KMS-11 (cell line): Measurements from ENCODE around the gene GLI1.

Experiments
- H2AFZ ChIP-seq: fragments of 200-600 bp; sonication (generic); 2 replicates; pipeline ENCODE4 v1.6.1; 2016; ENCODE audit warnings: antibody characterized with exemption, mixed run types, low read depth
- H3K27ac ChIP-seq: fragments of 200-600 bp; sonication (generic); 2 replicates; pipeline ENCODE4 v1.6.1; 2016; ENCODE audit warnings: mild to moderate bottlenecking, mixed run types
- H3K27me3 ChIP-seq: fragments of 200-600 bp; sonication (generic); 2 replicates; pipeline ENCODE4 v1.6.1; 2017; ENCODE audit warnings: mild to moderate bottlenecking, low read depth, mixed run types, moderate library complexity; ENCODE audit not compliant: insufficient read depth
- H3K36me3 ChIP-seq: fragments of 200-600 bp; sonication (generic); 2 replicates; pipeline ENCODE4 v1.6.1; 2017; ENCODE audit warnings: mild to moderate bottlenecking, mixed run types; ENCODE audit not compliant: insufficient read depth
- H3K4me1 ChIP-seq: fragments of 200-600 bp; sonication (generic); 2 replicates; pipeline ENCODE4 v1.6.1; 2016; ENCODE audit warnings: mild to moderate bottlenecking, low read depth, mixed run types; ENCODE audit not compliant: poor library complexity, severe bottlenecking
- H3K4me2 ChIP-seq: fragments of 200-600 bp; sonication (generic); 2 replicates; pipeline ENCODE4 v1.7.0; 2016; ENCODE audit warnings: mild to moderate bottlenecking, mixed run types
- H3K4me3 ChIP-seq: fragments of 200-600 bp; sonication (generic); IDR thresholded peaks from 2 replicates; pipeline ENCODE4 v1.6.1; 2017; ENCODE audit warnings: low read depth, low read length, mixed read lengths; ENCODE audit not compliant: insufficient read depth
- H3K79me2 ChIP-seq: fragments of 200-600 bp; sonication (generic); 2 replicates; pipeline ENCODE4 v1.6.1; 2016; ENCODE audit warnings: low read depth, mixed run types; ENCODE audit not compliant: insufficient read depth
- H3K9ac ChIP-seq: fragments of 200-600 bp; sonication (generic); 2 replicates; pipeline ENCODE4 v1.6.1; 2016; ENCODE audit warnings: mild to moderate bottlenecking, mixed run types
- H4K20me1 ChIP-seq: fragments of 200-600 bp; sonication (generic); 2 replicates; pipeline ENCODE4 v1.6.1; 2016; ENCODE audit warnings: mild to moderate bottlenecking, mixed run types; ENCODE audit not compliant: insufficient read depth
- TF ChIP-seq, protein P1 (sequence below): fragments of 200-600 bp; sonication (generic); conservative IDR thresholded peaks from 2 replicates; pipeline ENCODE4 v1.6.1; 2017; ENCODE audit warnings: low read depth, mild to moderate bottlenecking, antibody characterized with exemption, low read length, moderate library complexity, mixed read lengths

The GLI1 gene

DNA sequence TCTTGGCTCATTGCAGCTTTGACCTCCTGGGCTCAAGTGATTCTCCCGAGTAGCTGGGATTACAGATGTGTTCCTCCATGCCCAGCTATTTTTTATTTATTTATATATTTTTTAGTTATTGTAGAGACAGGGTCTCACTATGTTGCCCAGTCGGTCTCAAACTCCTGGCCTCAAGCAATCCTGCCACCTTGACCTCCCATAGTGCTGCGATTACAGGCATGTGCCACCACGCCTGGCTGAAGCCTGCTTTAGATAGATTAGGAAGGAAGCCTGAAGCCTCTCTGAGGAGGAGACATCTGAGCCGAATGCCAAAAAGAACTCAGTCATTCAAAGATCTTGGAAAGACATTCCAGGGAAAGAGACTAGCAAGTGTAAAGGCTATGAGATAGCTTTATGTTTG, 14.8 kb upstream of the GLI1 start:
- no peaks in the 10 kb centered on the region for H3K27me3 ChIP-seq
- no peaks in the 10 kb centered on the region for H4K20me1 ChIP-seq
- no peak overlapping the region for H2AFZ ChIP-seq
- H3K4me2 ChIP-seq, result no peak overlapping the region
- no peaks in the 10 kb centered on the region for H3K4me1 ChIP-seq
- H3K79me2 ChIP-seq, result no peaks in the 10 kb centered on the region
- no peak overlapping the region for H3K9ac ChIP-seq
- no peak overlapping the region for H3K4me3 ChIP-seq
- TF ChIP-seq, protein P1, sequence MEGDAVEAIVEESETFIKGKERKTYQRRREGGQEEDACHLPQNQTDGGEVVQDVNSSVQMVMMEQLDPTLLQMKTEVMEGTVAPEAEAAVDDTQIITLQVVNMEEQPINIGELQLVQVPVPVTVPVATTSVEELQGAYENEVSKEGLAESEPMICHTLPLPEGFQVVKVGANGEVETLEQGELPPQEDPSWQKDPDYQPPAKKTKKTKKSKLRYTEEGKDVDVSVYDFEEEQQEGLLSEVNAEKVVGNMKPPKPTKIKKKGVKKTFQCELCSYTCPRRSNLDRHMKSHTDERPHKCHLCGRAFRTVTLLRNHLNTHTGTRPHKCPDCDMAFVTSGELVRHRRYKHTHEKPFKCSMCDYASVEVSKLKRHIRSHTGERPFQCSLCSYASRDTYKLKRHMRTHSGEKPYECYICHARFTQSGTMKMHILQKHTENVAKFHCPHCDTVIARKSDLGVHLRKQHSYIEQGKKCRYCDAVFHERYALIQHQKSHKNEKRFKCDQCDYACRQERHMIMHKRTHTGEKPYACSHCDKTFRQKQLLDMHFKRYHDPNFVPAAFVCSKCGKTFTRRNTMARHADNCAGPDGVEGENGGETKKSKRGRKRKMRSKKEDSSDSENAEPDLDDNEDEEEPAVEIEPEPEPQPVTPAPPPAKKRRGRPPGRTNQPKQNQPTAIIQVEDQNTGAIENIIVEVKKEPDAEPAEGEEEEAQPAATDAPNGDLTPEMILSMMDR, result no peak
- H3K36me3 ChIP-seq, result no peaks in the 10 kb centered on the region
- no peak overlapping the region for H3K27ac ChIP-seq

DNA sequence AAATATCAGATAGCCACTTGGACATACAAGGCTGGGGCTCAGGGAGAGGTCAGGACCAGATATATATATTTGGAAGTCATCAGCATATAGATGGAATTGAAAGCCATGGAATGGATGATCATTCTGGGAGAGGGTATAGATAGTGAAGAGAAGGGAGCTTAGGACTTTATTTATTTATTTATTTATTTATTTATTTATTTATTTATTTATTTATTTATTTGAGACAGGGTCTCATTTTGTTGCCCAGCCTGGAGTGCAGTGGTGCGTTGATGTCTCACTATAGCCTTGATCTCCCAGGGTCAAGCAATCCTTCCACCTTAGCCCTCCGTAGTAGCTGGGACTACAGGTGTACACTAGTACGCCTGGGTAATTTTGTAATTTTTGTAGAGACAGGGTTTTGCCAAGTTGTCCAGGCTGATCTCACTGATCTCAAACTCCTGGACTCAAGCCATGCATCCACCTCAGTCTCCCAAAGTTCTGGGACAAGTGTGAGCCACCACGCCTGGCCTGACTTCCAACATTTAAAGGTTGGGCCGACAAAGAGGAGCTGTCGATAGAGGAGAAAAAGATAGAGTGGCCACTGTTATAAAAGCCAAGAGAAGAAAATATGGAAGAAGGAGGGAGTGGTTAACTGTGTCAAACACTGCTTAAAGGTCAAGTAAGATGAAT, 13.2 kb upstream of the GLI1 start:
- Histone ChIP-seq H2AFZ (no peak overlapping the region), H4K20me1 (no peaks in the 10 kb centered on the region), H3K79me2 (no peaks in the 10 kb centered on the region), H3K27me3 (no peaks in the 10 kb centered on the region), H3K4me2 (no peak overlapping the region), H3K36me3 (no peaks in the 10 kb centered on the region), H3K4me1 (no peaks in the 10 kb centered on the region), H3K9ac (no peak overlapping the region), H3K27ac (no peak overlapping the region), H3K4me3 (no peak overlapping the region)
- TF ChIP-seq, protein P1, result no peak

DNA sequence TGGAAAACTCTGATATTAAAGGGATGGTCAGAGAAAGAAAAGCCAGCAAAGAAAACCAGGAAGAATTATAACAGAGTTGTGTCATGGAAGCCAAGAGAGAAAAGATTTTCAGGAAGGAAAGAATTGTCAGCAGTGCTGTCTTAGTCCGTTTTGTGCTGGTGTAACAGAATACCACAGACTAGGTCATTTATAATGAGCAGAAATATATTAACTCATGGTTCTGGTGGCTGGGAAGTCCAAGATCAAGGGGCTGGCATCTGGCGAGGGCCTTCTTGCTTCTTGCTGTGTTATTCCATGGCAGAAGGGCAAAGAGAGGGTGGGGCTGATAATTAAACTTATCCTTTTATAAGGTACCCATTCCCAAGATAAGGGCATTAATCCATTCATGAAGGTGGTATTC, 10.9 kb upstream of the GLI1 start:
- Histone ChIP-seq H3K4me1 (peaks cover 16% of the 10 kb centered on the region), H3K79me2 (no peaks in the 10 kb centered on the region), H4K20me1 (no peaks in the 10 kb centered on the region), H3K27ac (no peak overlapping the region), H2AFZ (no peak overlapping the region), H3K4me3 (no peak overlapping the region), H3K36me3 (no peaks in the 10 kb centered on the region), H3K9ac (no peak overlapping the region), H3K4me2 (no peak overlapping the region), H3K27me3 (no peaks in the 10 kb centered on the region)
- TF ChIP-seq, protein P1, result no peak

DNA sequence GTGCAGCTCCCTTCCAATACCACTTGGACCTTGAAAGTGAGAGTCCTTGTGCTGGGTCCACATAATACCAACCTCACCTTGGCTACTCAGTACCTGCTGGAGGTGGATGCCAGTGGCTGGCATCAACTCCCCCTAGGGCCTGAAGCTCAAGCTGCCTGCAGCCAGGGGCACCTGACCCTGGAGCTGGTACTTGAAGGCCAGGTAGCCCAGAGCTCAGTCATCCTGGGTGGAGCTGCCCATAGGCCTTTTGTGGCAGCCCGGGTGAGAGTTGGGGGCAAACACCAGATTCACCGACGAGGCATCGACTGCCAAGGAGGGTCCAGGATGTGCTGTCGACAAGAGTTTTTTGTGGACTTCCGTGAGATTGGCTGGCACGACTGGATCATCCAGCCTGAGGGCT, 10.2 kb upstream of the GLI1 start:
- Histone ChIP-seq H3K36me3 (no peaks in the 10 kb centered on the region), H3K4me2 (no peak overlapping the region), H3K27ac (no peak overlapping the region), H2AFZ (no peak overlapping the region), H3K79me2 (no peaks in the 10 kb centered on the region), H3K4me1 (peaks cover 23% of the 10 kb centered on the region), H3K9ac (no peak overlapping the region), H3K27me3 (no peaks in the 10 kb centered on the region), H3K4me3 (no peak overlapping the region), H4K20me1 (no peaks in the 10 kb centered on the region)
- TF ChIP-seq, protein P1, result no peak
